C4-2B (cell line): Measurements from ENCODE around the gene MEF2C.

Experiments used
- H3K27ac ChIP-seq: fragments of 450-650 bp; 2 replicates; pipeline ENCODE4 v1.5.1; 2017
- ZFX ChIP-seq: fragments of 450-650 bp; IDR thresholded peaks from 2 replicates; pipeline ENCODE4 v1.6.1; 2017
- TF ChIP-seq, protein P1 (sequence below): fragments of 450-650 bp; conservative IDR thresholded peaks from 2 replicates; pipeline ENCODE4 v1.5.1; 2017; ENCODE audit warnings: mild to moderate bottlenecking

The MEF2C gene

DNA sequence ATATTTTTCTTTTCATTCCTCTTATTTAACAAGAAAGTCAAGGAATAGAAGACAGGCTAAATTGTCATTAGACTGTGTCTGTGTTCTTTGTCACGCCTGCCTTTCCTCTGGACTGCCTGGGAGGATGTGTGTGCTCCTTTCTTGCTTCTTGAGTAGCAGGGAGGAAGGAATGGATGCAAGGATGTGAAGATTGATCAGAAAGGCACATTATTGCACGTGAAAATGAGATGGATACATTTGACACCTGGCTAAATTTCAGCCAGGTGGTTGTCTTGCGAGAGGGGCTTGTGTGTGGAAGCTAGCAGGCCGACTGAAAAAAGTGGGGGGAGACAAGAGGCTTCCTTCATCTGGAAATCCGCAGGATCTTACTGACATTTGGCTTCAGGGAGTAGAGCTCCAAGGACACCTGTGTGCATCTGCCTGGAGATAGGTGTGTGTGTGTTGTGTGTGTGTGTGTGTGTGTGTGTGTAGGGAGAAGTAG, 200.1 kb downstream of the MEF2C start:
- no peak overlapping the region for H3K27ac ChIP-seq
- TF ChIP-seq, protein P1, sequence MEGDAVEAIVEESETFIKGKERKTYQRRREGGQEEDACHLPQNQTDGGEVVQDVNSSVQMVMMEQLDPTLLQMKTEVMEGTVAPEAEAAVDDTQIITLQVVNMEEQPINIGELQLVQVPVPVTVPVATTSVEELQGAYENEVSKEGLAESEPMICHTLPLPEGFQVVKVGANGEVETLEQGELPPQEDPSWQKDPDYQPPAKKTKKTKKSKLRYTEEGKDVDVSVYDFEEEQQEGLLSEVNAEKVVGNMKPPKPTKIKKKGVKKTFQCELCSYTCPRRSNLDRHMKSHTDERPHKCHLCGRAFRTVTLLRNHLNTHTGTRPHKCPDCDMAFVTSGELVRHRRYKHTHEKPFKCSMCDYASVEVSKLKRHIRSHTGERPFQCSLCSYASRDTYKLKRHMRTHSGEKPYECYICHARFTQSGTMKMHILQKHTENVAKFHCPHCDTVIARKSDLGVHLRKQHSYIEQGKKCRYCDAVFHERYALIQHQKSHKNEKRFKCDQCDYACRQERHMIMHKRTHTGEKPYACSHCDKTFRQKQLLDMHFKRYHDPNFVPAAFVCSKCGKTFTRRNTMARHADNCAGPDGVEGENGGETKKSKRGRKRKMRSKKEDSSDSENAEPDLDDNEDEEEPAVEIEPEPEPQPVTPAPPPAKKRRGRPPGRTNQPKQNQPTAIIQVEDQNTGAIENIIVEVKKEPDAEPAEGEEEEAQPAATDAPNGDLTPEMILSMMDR = no peak
- TF ChIP-seq ZFX = no peak

DNA sequence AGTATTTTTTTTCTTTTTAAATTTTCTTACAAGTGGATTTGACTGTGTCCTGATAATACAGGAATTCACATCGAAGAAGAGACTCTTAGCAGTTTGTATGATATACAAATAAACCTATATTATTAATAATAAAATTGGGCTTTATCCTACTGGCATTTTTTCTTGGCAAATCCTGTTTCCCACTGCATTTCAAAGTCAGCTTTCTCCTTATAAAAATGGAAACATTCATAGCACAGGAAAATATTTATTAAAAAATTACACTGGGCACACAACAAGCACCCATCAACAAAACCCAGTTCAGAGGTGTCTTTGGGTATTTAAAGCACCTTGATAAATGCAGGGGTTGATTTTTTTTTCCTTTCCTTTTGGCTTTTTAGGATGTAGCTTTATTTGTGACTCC, 200.9 kb downstream of the MEF2C start:
- TF ChIP-seq, protein P1 = no peak
- TF ChIP-seq ZFX = no peak
- H3K27ac ChIP-seq = no peak overlapping the region

DNA sequence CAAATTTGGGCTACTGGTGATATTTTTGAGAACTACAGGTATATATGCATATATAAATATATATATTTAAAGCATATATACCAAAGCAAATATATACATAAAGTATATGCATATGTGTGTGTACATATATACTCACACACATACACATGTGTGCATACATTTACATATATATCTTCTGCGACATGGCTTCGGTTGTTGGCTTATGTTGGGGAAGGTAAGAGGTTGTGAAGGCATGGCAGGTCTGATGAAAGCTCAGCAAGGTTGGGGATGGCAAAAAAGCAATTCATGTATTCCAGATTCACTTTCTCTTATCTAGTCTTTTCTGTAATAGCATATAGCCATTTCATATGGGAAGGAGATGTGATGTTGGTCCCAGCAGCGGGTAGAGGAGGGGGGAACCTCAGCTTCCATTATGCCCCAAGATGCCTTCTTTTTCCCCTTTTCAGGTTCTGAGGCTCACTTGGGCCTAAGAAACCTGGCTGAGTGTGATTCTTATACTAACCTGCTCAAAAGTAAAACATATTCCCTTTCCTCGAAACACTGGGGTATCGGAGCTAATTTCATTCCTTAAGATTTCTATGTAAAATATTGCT, 201.7 kb downstream of the MEF2C start:
- no peak overlapping the region for H3K27ac ChIP-seq
- TF ChIP-seq, protein P1 = no peak
- TF ChIP-seq ZFX = no peak

DNA sequence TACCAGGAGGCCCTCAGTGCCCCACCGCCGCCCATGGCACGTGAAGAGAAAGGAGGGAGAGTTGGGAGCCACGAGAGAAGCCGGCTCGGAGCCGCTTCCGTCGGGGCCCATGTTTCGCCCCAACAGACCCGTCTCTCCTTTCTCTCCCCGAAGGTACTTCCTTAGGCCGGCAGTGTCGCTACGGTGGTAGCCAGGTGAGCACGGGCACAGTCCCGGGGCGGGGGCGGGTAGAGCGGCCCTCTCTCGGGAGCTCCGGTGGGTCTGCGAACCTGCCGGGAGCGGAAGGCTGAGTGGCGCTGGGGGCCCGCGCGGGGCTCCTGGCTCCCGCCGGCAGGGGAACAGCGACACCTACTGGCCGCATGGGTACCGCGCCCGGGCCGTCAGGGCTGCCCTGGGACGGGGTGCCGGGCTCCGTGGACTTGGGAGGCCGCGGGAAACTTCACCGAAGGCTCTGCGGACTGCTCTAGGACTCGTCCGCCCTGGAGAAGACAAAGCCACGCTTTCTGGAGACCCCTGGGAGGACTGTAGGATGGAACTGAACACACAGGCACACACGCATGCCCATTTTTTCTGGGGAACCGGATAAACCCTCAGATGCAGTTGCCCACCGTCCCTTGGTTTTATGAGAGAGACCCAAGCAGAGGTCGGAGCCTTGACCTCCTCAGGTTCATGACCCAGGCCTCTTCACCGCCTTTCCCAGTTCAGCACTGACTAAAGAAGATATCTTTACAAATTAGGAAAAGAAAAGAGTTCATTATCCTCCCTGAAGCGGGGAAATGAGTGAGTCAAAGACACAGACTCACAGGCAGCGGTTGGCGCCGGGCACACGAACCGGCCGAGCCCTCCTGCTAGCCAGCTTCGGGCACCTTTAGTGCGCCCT, 202.5 kb downstream of the MEF2C start:
- TF ChIP-seq ZFX = no peak
- TF ChIP-seq, protein P1 = peak; percentile 97
- H3K27ac ChIP-seq = peak overlapping the region; percentile 40

DNA sequence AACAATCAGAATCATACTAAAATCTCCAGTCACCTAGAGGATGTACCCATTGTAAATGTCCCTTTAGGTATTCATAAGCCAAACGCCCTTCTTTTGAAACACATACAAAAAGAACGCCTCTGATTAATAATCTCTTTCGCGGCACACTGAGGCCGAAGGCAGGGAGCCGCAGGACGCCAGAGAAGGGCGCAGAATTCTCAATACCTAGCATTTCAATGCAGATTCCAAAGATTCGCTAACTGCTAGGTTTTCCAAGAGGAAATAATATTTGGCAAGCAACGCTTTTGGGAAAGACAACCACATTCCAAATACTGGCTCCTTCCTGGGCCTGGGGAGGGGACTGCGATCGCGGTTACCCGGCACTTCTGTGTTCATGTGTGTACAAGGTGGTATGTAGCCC, 203.3 kb downstream of the MEF2C start:
- TF ChIP-seq, protein P1 = no peak
- no peak for TF ChIP-seq ZFX
- no peak overlapping the region for H3K27ac ChIP-seq

DNA sequence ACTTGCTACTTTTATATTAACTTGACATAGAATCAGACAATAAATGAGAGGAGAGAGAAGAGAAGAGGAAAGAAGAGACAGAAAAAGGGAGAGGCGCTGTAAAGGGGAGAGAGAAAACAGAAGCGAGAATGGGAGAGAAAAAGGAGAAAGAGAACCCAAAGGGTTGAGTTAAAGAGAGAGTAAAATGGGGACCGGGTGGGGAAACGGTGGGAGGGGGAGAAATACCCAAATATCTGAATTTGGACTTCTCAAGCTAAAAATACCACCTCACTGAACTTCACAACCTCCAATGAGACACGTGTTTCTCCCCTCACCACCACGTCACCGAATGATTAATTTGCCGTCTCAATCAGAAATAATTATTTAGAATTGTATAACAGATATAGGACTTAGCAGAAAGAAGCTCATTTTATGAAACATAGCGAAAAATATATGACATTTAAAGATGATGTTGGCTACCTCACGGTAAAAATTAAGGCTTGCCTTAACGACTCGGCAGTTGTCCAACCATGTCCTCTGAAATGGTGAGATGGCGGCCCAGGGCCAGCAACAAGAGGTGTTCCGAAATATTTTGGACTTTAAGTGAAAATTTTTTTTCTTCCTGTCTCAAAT, 204.1 kb downstream of the MEF2C start:
- H3K27ac ChIP-seq = no peak overlapping the region
- TF ChIP-seq, protein P1 = no peak
- TF ChIP-seq ZFX = no peak
